ENCODE measurements around the gene ZNF765. TPM values are rescaled to one million over a fixed set of nuclear protein-coding genes. Genes with fewer than 3 reads are reported as not detected.

ZNF765 gene
- total and polyA plus RNA-seq, 2 experiments from 2014 or later, result 10.3 to 33.4 TPM

DNA sequence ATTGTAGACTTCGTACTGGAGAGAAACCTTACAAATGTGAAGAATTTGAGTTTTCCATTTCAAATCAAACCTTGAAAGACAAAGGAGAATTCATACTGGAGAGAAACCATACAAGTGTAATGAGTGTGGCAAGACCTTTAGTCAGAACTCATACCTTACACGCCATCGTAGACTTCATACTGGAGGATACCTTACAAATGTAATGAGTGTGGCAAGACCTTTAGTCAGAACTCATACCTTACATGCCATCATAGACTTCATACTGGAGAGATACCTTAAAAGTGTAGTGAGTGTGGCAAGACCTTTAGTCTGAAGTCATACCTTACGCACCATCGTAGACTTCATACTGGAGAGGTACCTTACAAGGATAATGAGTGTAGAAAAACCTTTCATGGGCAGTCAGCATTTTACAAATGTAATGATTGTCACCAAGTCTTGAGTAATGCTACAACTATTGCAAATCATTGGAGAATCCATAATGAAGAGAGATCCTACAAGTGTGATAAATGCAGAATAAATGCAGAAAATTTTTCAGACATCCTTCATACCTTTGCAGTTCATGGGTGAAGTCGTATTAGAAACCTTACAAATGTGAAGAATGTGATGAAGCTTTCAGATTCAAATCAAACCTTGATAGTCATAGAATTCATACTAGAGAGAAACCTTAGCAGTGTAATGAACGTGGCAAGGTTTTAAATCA lies 14.7 kb downstream of the ZNF765 start:
- DNase-seq (ENCODE audit: low spot score) (no peak), ATAC-seq (no peak)
- Mint-ChIP-seq H3K4me3 (no peak overlapping the region), H3K27me3 (ENCODE audit: insufficient read depth, low read depth, poor library complexity) (peaks cover 2% of the 10 kb centered on the region), H3K27ac (no peak overlapping the region), H3K9me3 (peaks cover 79% of the 10 kb centered on the region), H3K36me3 (ENCODE audit: low read depth) (peaks cover 84% of the 10 kb centered on the region), H3K4me1 (no peaks in the 10 kb centered on the region)
- Histone ChIP-seq H3K27ac (ENCODE audit: low read depth) (no peak overlapping the region), H3K4me1 (ENCODE audit: insufficient read depth) (no peaks in the 10 kb centered on the region), H3K4me2 (no peak overlapping the region), H3K4me3 (no peak overlapping the region), H3F3A (replicated peaks; ENCODE audit: low read depth) (no peaks in the 10 kb centered on the region), H3K36me3 (ENCODE audit: insufficient read depth) (peaks cover 43% of the 10 kb centered on the region), H3K9me2 (ENCODE audit: insufficient read depth) (no peaks in the 10 kb centered on the region), H3K27me3 (ENCODE audit: insufficient read depth) (no peaks in the 10 kb centered on the region), H4K20me1 (replicated peaks; ENCODE audit: insufficient read depth) (no peaks in the 10 kb centered on the region), H2AFZ (no peak overlapping the region), H3K79me2 (replicated peaks; ENCODE audit: insufficient read depth) (no peaks in the 10 kb centered on the region)
- TF ChIP-seq, protein P1, sequence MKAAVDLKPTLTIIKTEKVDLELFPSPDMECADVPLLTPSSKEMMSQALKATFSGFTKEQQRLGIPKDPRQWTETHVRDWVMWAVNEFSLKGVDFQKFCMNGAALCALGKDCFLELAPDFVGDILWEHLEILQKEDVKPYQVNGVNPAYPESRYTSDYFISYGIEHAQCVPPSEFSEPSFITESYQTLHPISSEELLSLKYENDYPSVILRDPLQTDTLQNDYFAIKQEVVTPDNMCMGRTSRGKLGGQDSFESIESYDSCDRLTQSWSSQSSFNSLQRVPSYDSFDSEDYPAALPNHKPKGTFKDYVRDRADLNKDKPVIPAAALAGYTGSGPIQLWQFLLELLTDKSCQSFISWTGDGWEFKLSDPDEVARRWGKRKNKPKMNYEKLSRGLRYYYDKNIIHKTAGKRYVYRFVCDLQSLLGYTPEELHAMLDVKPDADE (IDR thresholded peaks at IDR 0.05), result no peak
- TF ChIP-seq ZNF331 (CRISPR knock-in tag; IDR thresholded peaks at IDR 0.05; ENCODE audit: low read depth) (no peak), EZH2 (IDR thresholded peaks at IDR 0.05; ENCODE audit: low read depth, unreplicated experiment) (no peak), JUNB (IDR thresholded peaks at IDR 0.05; ENCODE audit: unreplicated experiment) (no peak), POLR2AphosphoS5 (IDR thresholded peaks at IDR 0.05; ENCODE audit: low read depth) (no peak), STAT1 (IDR thresholded peaks at IDR 0.05; ENCODE audit: unreplicated experiment) (no peak), NANOG (IDR thresholded peaks at IDR 0.05; ENCODE audit: borderline replicate concordance) (no peak), CREB1 (CRISPR knock-in tag; IDR thresholded peaks at IDR 0.05; ENCODE audit: low read depth) (no peak), ZNF114 (CRISPR knock-in tag; IDR thresholded peaks at IDR 0.05) (no peak)
- TF ChIP-seq, protein P2, sequence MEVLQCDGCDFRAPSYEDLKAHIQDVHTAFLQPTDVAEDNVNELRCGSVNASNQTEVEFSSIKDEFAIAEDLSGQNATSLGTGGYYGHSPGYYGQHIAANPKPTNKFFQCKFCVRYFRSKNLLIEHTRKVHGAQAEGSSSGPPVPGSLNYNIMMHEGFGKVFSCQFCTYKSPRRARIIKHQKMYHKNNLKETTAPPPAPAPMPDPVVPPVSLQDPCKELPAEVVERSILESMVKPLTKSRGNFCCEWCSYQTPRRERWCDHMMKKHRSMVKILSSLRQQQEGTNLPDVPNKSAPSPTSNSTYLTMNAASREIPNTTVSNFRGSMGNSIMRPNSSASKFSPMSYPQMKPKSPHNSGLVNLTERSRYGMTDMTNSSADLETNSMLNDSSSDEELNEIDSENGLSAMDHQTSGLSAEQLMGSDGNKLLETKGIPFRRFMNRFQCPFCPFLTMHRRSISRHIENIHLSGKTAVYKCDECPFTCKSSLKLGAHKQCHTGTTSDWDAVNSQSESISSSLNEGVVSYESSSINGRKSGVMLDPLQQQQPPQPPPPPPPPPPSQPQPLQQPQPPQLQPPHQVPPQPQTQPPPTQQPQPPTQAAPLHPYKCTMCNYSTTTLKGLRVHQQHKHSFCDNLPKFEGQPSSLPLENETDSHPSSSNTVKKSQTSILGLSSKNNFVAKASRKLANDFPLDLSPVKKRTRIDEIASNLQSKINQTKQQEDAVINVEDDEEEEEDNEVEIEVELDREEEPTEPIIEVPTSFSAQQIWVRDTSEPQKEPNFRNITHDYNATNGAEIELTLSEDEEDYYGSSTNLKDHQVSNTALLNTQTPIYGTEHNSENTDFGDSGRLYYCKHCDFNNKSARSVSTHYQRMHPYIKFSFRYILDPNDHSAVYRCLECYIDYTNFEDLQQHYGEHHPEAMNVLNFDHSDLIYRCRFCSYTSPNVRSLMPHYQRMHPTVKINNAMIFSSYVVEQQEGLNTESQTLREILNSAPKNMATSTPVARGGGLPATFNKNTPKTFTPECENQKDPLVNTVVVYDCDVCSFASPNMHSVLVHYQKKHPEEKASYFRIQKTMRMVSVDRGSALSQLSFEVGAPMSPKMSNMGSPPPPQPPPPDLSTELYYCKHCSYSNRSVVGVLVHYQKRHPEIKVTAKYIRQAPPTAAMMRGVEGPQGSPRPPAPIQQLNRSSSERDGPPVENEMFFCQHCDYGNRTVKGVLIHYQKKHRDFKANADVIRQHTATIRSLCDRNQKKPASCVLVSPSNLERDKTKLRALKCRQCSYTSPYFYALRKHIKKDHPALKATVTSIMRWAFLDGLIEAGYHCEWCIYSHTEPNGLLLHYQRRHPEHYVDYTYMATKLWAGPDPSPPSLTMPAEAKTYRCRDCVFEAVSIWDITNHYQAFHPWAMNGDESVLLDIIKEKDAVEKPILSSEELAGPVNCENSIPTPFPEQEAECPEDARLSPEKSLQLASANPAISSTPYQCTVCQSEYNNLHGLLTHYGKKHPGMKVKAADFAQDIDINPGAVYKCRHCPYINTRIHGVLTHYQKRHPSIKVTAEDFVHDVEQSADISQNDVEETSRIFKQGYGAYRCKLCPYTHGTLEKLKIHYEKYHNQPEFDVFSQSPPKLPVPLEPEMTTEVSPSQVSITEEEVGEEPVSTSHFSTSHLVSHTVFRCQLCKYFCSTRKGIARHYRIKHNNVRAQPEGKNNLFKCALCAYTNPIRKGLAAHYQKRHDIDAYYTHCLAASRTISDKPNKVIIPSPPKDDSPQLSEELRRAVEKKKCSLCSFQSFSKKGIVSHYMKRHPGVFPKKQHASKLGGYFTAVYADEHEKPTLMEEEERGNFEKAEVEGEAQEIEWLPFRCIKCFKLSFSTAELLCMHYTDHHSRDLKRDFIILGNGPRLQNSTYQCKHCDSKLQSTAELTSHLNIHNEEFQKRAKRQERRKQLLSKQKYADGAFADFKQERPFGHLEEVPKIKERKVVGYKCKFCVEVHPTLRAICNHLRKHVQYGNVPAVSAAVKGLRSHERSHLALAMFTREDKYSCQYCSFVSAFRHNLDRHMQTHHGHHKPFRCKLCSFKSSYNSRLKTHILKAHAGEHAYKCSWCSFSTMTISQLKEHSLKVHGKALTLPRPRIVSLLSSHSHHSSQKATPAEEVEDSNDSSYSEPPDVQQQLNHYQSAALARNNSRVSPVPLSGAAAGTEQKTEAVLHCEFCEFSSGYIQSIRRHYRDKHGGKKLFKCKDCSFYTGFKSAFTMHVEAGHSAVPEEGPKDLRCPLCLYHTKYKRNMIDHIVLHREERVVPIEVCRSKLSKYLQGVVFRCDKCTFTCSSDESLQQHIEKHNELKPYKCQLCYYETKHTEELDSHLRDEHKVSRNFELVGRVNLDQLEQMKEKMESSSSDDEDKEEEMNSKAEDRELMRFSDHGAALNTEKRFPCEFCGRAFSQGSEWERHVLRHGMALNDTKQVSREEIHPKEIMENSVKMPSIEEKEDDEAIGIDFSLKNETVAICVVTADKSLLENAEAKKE (CRISPR knock-in tag; IDR thresholded peaks at IDR 0.05), result no peak
- TF ChIP-seq, protein P3, sequence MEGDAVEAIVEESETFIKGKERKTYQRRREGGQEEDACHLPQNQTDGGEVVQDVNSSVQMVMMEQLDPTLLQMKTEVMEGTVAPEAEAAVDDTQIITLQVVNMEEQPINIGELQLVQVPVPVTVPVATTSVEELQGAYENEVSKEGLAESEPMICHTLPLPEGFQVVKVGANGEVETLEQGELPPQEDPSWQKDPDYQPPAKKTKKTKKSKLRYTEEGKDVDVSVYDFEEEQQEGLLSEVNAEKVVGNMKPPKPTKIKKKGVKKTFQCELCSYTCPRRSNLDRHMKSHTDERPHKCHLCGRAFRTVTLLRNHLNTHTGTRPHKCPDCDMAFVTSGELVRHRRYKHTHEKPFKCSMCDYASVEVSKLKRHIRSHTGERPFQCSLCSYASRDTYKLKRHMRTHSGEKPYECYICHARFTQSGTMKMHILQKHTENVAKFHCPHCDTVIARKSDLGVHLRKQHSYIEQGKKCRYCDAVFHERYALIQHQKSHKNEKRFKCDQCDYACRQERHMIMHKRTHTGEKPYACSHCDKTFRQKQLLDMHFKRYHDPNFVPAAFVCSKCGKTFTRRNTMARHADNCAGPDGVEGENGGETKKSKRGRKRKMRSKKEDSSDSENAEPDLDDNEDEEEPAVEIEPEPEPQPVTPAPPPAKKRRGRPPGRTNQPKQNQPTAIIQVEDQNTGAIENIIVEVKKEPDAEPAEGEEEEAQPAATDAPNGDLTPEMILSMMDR (conservative IDR thresholded peaks at IDR 0.05; ENCODE audit: low read depth in 2 of 2), result no peak
- TF ChIP-seq, protein P4, sequence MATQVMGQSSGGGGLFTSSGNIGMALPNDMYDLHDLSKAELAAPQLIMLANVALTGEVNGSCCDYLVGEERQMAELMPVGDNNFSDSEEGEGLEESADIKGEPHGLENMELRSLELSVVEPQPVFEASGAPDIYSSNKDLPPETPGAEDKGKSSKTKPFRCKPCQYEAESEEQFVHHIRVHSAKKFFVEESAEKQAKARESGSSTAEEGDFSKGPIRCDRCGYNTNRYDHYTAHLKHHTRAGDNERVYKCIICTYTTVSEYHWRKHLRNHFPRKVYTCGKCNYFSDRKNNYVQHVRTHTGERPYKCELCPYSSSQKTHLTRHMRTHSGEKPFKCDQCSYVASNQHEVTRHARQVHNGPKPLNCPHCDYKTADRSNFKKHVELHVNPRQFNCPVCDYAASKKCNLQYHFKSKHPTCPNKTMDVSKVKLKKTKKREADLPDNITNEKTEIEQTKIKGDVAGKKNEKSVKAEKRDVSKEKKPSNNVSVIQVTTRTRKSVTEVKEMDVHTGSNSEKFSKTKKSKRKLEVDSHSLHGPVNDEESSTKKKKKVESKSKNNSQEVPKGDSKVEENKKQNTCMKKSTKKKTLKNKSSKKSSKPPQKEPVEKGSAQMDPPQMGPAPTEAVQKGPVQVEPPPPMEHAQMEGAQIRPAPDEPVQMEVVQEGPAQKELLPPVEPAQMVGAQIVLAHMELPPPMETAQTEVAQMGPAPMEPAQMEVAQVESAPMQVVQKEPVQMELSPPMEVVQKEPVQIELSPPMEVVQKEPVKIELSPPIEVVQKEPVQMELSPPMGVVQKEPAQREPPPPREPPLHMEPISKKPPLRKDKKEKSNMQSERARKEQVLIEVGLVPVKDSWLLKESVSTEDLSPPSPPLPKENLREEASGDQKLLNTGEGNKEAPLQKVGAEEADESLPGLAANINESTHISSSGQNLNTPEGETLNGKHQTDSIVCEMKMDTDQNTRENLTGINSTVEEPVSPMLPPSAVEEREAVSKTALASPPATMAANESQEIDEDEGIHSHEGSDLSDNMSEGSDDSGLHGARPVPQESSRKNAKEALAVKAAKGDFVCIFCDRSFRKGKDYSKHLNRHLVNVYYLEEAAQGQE (IDR thresholded peaks at IDR 0.05; ENCODE audit: unreplicated experiment), result no peak
